HEK293 (cell line): Measurements from ENCODE around the gene TNFAIP8.

ENCODE experiments used
- REPIN1 ChIP-seq: fragments of 450-650 bp; formaldehyde crosslinking; IDR thresholded peaks from 2 replicates; pipeline ENCODE4 v1.5.1; 2017; ENCODE audit warnings: missing biosample characterization, missing genetic modification characterization, low read depth
- SETDB1 ChIP-seq: IDR thresholded peaks from one replicate; pipeline ENCODE4 v1.6.1; 2017; ENCODE audit warnings: mild to moderate bottlenecking, low read length, moderate library complexity, mixed read lengths; ENCODE audit not compliant: insufficient read length
- ZNF24 ChIP-seq: fragments of 450-650 bp; formaldehyde crosslinking; IDR thresholded peaks from 2 replicates; pipeline ENCODE4 v1.5.1; 2016; ENCODE audit warnings: missing biosample characterization, missing genetic modification characterization
- ZNF274 ChIP-seq, 2 experiments: fragments of 200-500 bp in 1 of 2; fragments of 450-650 bp in 1 of 2; sonication (Bioruptor generic) in 1 of 2; formaldehyde crosslinking in 1 of 2; IDR thresholded peaks; 2 replicates each; pipeline versions ENCODE4 v1.5.1 to v1.6.1; 2014 to 2016; ENCODE audit warnings: borderline replicate concordance in 1 of 2, inconsistent platforms in 1 of 2, low read length in 1 of 2, missing biosample characterization in 1 of 2, missing genetic modification characterization in 1 of 2
- ZNF350 ChIP-seq: fragments of 450-650 bp; formaldehyde crosslinking; IDR thresholded peaks from 2 replicates; pipeline ENCODE4 v1.5.0; 2017; ENCODE audit warnings: missing biosample characterization, mild to moderate bottlenecking, missing genetic modification characterization
- ZNF707 ChIP-seq: fragments of 450-650 bp; formaldehyde crosslinking; IDR thresholded peaks from 2 replicates; pipeline ENCODE4 v1.5.1; 2016; ENCODE audit warnings: missing biosample characterization, missing genetic modification characterization
- TF ChIP-seq, protein P1 (sequence below): fragments of 450-650 bp; formaldehyde crosslinking; IDR thresholded peaks from 2 replicates; pipeline ENCODE4 v1.5.1; 2016; ENCODE audit warnings: missing biosample characterization, missing genetic modification characterization
- TF ChIP-seq, protein P2 (sequence below): fragments of 450-650 bp; formaldehyde crosslinking; IDR thresholded peaks from 2 replicates; pipeline ENCODE4 v1.5.1; 2016; ENCODE audit warnings: missing biosample characterization, missing genetic modification characterization, low read depth

DNA sequence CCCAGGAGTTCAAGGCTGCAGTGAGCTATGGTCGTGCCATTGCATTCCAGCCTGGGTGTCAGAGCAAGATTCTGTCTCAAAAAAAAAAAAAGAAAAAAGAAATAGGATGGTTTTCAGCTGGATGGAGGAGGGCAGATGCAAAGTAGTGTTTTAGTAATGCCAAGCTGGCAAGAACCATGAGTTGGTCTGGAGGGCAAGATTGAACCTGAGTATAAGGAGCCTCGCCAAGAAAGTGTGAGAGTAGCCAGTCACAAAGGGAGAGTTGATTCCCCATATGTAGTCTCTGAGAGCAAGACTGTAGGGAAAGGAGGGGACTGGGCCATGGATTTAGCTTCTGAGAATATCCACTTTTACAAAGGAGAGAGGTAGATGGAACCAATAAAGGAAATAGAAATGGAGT is 6.9 kb downstream of the TNFAIP8 start:
- TF ChIP-seq, protein P1, sequence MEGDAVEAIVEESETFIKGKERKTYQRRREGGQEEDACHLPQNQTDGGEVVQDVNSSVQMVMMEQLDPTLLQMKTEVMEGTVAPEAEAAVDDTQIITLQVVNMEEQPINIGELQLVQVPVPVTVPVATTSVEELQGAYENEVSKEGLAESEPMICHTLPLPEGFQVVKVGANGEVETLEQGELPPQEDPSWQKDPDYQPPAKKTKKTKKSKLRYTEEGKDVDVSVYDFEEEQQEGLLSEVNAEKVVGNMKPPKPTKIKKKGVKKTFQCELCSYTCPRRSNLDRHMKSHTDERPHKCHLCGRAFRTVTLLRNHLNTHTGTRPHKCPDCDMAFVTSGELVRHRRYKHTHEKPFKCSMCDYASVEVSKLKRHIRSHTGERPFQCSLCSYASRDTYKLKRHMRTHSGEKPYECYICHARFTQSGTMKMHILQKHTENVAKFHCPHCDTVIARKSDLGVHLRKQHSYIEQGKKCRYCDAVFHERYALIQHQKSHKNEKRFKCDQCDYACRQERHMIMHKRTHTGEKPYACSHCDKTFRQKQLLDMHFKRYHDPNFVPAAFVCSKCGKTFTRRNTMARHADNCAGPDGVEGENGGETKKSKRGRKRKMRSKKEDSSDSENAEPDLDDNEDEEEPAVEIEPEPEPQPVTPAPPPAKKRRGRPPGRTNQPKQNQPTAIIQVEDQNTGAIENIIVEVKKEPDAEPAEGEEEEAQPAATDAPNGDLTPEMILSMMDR (tag by site-specific recombination): no peak
- TF ChIP-seq REPIN1: no peak
- TF ChIP-seq ZNF274 (IDR thresholded peaks at IDR 0.05; ENCODE audit: low read length): no peak
- TF ChIP-seq ZNF274 (tag by site-specific recombination; IDR thresholded peaks at IDR 0.05; ENCODE audit: borderline replicate concordance): no peak
- TF ChIP-seq ZNF350: no peak
- TF ChIP-seq SETDB1: no peak
- TF ChIP-seq, protein P2, sequence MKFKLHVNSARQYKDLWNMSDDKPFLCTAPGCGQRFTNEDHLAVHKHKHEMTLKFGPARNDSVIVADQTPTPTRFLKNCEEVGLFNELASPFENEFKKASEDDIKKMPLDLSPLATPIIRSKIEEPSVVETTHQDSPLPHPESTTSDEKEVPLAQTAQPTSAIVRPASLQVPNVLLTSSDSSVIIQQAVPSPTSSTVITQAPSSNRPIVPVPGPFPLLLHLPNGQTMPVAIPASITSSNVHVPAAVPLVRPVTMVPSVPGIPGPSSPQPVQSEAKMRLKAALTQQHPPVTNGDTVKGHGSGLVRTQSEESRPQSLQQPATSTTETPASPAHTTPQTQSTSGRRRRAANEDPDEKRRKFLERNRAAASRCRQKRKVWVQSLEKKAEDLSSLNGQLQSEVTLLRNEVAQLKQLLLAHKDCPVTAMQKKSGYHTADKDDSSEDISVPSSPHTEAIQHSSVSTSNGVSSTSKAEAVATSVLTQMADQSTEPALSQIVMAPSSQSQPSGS (tag by site-specific recombination): no peak
- no peak for TF ChIP-seq ZNF24 (tag by site-specific recombination)
- no peak for TF ChIP-seq ZNF707 (tag by site-specific recombination)
